ENCODE measurements around the gene CMIP. TPM values are rescaled to one million over a fixed set of nuclear protein-coding genes. Genes with fewer than 3 reads are reported as not detected.

CMIP gene
- polyA plus RNA-seq, 1 of the 3 experiments (the other 2 are of a cell fraction) = 5.4 TPM

GRCh38 chr16:81526199-81526598, 81.6 kb downstream of the CMIP start:
- ChIA-PET POLR2A (interaction anchor here (0.6 kb wide), 1 partner anchor 25 kb away, joined by 3 read pairs; no protein-coding TSS in a partner anchor), CTCF (interaction anchor here (1.2 to 1.8 kb wide), 2 partner anchors 12 to 16 kb away, joined by 4 to 5 read pairs; no protein-coding TSS in a partner anchor)
- Histone ChIP-seq H3K4me1 (ENCODE audit: control insufficient read depth in 1 of 2, insufficient read depth in 2 of 2, low read depth in 1 of 2, low read length in 1 of 2) (peaks cover 0 to 6% of the 10 kb centered on the region in 2 experiments; a peak in 2 of 4 replicates), H3F3A (replicated peaks; ENCODE audit: insufficient read depth) (no peaks in the 10 kb centered on the region), H3K9me2 (no peaks in the 10 kb centered on the region), H3K9ac (no peak overlapping the region), H3K9me3 (no peaks in the 10 kb centered on the region), H3K36me3 (replicated peaks in 1 of 2; ENCODE audit: control insufficient read depth in 1 of 2, insufficient read depth in 2 of 2, low read length in 1 of 2) (no peaks in the 10 kb centered on the region), H3K79me2 (ENCODE audit: insufficient read depth) (peaks cover 12% of the 10 kb centered on the region), H3K27me3 (ENCODE audit: insufficient read depth) (no peaks in the 10 kb centered on the region), H3K4me2 (no peak overlapping the region), H3K4me3 (ENCODE audit: low read depth in 2 of 2, low read length in 1 of 2) (no peak overlapping the region), H4K20me1 (ENCODE audit: insufficient read depth) (no peaks in the 10 kb centered on the region), H3K27ac (ENCODE audit: low read depth in 2 of 2, low read length in 1 of 2) (no peak overlapping the region), H2AFZ (ENCODE audit: low read depth) (no peak overlapping the region)
- no peak for DNase-seq
- 78% methylated on average over 4 of the region's 4 CpGs for WGBS (ENCODE audit: low lambda C conversion rate)
- TF ChIP-seq ELF1 (IDR thresholded peaks at IDR 0.05) (no peak), TCF12 (IDR thresholded peaks at IDR 0.05) (no peak), SMC3 (IDR thresholded peaks at IDR 0.05; ENCODE audit: low read depth, low read length) (no peak), MXI1 (IDR thresholded peaks at IDR 0.05; ENCODE audit: low read depth, low read length) (no peak), SIN3A (IDR thresholded peaks at IDR 0.05; ENCODE audit: borderline replicate concordance, low read depth, low read length) (no peak), FOXM1 (IDR thresholded peaks at IDR 0.05; ENCODE audit: low read depth) (no peak)
- TF ChIP-seq, protein P1, sequence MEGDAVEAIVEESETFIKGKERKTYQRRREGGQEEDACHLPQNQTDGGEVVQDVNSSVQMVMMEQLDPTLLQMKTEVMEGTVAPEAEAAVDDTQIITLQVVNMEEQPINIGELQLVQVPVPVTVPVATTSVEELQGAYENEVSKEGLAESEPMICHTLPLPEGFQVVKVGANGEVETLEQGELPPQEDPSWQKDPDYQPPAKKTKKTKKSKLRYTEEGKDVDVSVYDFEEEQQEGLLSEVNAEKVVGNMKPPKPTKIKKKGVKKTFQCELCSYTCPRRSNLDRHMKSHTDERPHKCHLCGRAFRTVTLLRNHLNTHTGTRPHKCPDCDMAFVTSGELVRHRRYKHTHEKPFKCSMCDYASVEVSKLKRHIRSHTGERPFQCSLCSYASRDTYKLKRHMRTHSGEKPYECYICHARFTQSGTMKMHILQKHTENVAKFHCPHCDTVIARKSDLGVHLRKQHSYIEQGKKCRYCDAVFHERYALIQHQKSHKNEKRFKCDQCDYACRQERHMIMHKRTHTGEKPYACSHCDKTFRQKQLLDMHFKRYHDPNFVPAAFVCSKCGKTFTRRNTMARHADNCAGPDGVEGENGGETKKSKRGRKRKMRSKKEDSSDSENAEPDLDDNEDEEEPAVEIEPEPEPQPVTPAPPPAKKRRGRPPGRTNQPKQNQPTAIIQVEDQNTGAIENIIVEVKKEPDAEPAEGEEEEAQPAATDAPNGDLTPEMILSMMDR (IDR thresholded peaks at IDR 0.05) = no peak
- TF ChIP-seq, protein P2, sequence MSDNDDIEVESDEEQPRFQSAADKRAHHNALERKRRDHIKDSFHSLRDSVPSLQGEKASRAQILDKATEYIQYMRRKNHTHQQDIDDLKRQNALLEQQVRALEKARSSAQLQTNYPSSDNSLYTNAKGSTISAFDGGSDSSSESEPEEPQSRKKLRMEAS (IDR thresholded peaks at IDR 0.05; ENCODE audit: low read depth) = no peak

DNA sequence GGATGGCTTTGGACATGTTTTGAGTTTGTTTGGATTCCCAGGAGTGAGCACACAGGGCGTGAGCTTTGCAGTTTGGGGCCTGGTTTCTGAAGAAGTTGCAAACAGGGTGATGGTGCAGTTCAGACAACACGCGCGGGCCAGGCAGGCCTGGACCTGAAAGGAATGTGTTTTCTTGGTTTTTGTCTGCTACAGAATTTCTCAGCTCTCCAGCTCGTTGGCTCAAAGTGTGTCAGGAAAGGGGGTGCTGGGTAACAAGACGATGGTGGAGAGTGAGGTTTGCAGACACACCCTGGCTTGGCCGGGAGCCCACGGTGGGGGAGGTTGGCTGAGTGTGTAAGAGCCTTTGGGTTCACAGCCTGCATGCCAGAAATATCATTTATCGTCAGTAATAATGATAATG, 82.3 kb downstream of the CMIP start:
- Histone ChIP-seq H3K27me3 (ENCODE audit: insufficient read depth) (no peaks in the 10 kb centered on the region), H3K36me3 (replicated peaks in 1 of 2; ENCODE audit: control insufficient read depth in 1 of 2, insufficient read depth in 2 of 2, low read length in 1 of 2) (no peaks in the 10 kb centered on the region), H4K20me1 (ENCODE audit: insufficient read depth) (no peaks in the 10 kb centered on the region), H3K27ac (ENCODE audit: low read depth in 2 of 2, low read length in 1 of 2) (no peak overlapping the region), H3K4me2 (no peak overlapping the region), H3K9ac (no peak overlapping the region), H3K4me3 (ENCODE audit: low read depth in 2 of 2, low read length in 1 of 2) (no peak overlapping the region), H3K79me2 (ENCODE audit: insufficient read depth) (peaks cover 12% of the 10 kb centered on the region), H2AFZ (ENCODE audit: low read depth) (no peak overlapping the region), H3K4me1 (ENCODE audit: control insufficient read depth in 1 of 2, insufficient read depth in 2 of 2, low read depth in 1 of 2, low read length in 1 of 2) (peaks cover 0 to 4% of the 10 kb centered on the region in 2 experiments; a peak in 1 of 4 replicates), H3K9me3 (no peaks in the 10 kb centered on the region), H3F3A (replicated peaks; ENCODE audit: insufficient read depth) (no peaks in the 10 kb centered on the region), H3K9me2 (no peaks in the 10 kb centered on the region)
- CTCF ChIA-PET = interaction anchor here (1.2 to 1.8 kb wide), 2 partner anchors 11 to 15 kb away, joined by 3 to 4 read pairs; no protein-coding TSS in a partner anchor
- POLR2A ChIA-PET = no interaction called here
- DNase-seq = no peak
- TF ChIP-seq IRF3 (IDR thresholded peaks at IDR 0.05; ENCODE audit: low read depth, low read length) (no peak), RCOR1 (IDR thresholded peaks at IDR 0.05; ENCODE audit: low read length) (no peak), TAF1 (IDR thresholded peaks at IDR 0.05; ENCODE audit: borderline replicate concordance, low read depth, low read length) (no peak), GABPA (IDR thresholded peaks at IDR 0.05; ENCODE audit: low read depth) (no peak), EZH2phosphoT487 (IDR thresholded peaks at IDR 0.05; ENCODE audit: borderline replicate concordance, low read depth) (no peak), POLR2AphosphoS5 (IDR thresholded peaks at IDR 0.05; ENCODE audit: low read depth, low read length) (no peak), ELF1 (IDR thresholded peaks at IDR 0.05) (no peak), TCF12 (IDR thresholded peaks at IDR 0.05) (no peak), GATA2 (CRISPR knock-in tag; IDR thresholded peaks at IDR 0.05) (no peak), NFIC (IDR thresholded peaks at IDR 0.05; ENCODE audit: borderline replicate concordance) (no peak), RAD21 (IDR thresholded peaks at IDR 0.05; ENCODE audit: low read length) (no peak), JUND (IDR thresholded peaks at IDR 0.05) (no peak)
- TF ChIP-seq, protein P2 (IDR thresholded peaks at IDR 0.05; ENCODE audit: low read depth) = no peak
- TF ChIP-seq, protein P3, sequence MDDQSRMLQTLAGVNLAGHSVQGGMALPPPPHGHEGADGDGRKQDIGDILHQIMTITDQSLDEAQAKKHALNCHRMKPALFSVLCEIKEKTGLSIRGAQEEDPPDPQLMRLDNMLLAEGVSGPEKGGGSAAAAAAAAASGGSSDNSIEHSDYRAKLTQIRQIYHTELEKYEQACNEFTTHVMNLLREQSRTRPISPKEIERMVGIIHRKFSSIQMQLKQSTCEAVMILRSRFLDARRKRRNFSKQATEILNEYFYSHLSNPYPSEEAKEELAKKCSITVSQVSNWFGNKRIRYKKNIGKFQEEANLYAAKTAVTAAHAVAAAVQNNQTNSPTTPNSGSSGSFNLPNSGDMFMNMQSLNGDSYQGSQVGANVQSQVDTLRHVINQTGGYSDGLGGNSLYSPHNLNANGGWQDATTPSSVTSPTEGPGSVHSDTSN (IDR thresholded peaks at IDR 0.05) = no peak
- TF ChIP-seq, protein P4, sequence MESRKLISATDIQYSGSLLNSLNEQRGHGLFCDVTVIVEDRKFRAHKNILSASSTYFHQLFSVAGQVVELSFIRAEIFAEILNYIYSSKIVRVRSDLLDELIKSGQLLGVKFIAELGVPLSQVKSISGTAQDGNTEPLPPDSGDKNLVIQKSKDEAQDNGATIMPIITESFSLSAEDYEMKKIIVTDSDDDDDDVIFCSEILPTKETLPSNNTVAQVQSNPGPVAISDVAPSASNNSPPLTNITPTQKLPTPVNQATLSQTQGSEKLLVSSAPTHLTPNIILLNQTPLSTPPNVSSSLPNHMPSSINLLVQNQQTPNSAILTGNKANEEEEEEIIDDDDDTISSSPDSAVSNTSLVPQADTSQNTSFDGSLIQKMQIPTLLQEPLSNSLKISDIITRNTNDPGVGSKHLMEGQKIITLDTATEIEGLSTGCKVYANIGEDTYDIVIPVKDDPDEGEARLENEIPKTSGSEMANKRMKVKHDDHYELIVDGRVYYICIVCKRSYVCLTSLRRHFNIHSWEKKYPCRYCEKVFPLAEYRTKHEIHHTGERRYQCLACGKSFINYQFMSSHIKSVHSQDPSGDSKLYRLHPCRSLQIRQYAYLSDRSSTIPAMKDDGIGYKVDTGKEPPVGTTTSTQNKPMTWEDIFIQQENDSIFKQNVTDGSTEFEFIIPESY (IDR thresholded peaks at IDR 0.05; ENCODE audit: borderline replicate concordance, low read depth) = no peak
- TF ChIP-seq, protein P5, sequence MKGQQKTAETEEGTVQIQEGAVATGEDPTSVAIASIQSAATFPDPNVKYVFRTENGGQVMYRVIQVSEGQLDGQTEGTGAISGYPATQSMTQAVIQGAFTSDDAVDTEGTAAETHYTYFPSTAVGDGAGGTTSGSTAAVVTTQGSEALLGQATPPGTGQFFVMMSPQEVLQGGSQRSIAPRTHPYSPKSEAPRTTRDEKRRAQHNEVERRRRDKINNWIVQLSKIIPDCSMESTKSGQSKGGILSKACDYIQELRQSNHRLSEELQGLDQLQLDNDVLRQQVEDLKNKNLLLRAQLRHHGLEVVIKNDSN (IDR thresholded peaks at IDR 0.05; ENCODE audit: borderline replicate concordance, low read depth) = no peak
- WGBS (ENCODE audit: low lambda C conversion rate) = 86% methylated on average over 9 of the region's 9 CpGs

All from SK-N-SH (cell line).